Astrocyte (in vitro differentiated cells and primary cell): ENCODE measurements around the gene SPTBN1.

Source experiments
- EZH2 ChIP-seq: IDR thresholded peaks from 2 replicates; pipeline ENCODE4 v1.6.1; 2012; ENCODE audit warnings: mild to moderate bottlenecking, low read length, inconsistent platforms; ENCODE audit not compliant: insufficient read depth
- TF ChIP-seq, protein P1 (sequence below): IDR thresholded peaks from 2 replicates; pipeline ENCODE4 v1.5.1; 2011; ENCODE audit warnings: low read depth, mild to moderate bottlenecking, inconsistent platforms, low read length, moderate library complexity; ENCODE audit not compliant: insufficient read depth

DNA sequence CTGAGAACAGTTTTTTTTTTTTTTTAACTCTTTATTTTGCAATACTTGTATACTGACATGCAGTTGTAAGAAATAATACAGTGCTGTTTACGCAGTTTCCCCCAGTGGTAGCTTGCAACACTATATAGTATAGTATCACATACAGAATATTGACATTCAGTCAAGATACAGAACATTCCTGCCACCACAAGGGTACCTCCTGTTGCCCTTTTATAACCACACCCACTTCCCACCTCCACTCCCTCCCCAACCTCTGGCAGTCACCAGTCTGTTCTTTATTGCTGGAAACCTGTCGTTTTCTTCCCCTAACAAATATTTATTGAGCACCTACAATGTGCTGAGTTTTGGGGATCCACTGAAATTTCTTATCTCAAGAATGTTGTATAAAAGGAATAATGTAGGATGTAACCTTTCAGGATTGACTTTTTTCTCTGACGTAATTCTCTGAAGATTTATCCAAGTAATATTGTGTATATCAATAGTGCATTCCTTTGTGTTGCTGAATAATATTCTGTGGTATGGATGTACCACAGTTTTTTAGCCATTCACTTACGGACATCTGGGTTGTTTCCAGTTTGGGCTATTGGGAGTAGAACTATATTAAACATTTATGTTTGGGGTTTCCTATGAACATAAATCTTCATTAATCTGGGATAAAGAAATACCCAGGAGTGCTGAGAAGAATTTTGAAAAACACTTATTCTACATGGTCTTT lies 215.9 kb downstream of the SPTBN1 start:
- TF ChIP-seq, protein P1, sequence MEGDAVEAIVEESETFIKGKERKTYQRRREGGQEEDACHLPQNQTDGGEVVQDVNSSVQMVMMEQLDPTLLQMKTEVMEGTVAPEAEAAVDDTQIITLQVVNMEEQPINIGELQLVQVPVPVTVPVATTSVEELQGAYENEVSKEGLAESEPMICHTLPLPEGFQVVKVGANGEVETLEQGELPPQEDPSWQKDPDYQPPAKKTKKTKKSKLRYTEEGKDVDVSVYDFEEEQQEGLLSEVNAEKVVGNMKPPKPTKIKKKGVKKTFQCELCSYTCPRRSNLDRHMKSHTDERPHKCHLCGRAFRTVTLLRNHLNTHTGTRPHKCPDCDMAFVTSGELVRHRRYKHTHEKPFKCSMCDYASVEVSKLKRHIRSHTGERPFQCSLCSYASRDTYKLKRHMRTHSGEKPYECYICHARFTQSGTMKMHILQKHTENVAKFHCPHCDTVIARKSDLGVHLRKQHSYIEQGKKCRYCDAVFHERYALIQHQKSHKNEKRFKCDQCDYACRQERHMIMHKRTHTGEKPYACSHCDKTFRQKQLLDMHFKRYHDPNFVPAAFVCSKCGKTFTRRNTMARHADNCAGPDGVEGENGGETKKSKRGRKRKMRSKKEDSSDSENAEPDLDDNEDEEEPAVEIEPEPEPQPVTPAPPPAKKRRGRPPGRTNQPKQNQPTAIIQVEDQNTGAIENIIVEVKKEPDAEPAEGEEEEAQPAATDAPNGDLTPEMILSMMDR, result no peak
- no peak for TF ChIP-seq EZH2
